Nephron progenitor cell (in vitro differentiated cells): ENCODE measurements around the gene CEACAM18.

Experiments used
- DNase-seq: peaks from one replicate; pipeline ENCODE4 v3.0.0; 2021
- H3K27ac Mint-ChIP-seq: 2 replicates; pipeline ENCODE4 v1.8.0; 2021; ENCODE audit warnings: mild to moderate bottlenecking, moderate library complexity, mixed read lengths
- H3K27me3 Mint-ChIP-seq: 2 replicates; pipeline ENCODE4 v1.8.0; 2021; ENCODE audit warnings: mild to moderate bottlenecking, low read depth, mixed read lengths; ENCODE audit not compliant: poor library complexity
- H3K36me3 Mint-ChIP-seq: 2 replicates; pipeline ENCODE4 v1.8.0; 2021; ENCODE audit warnings: low read depth, mixed read lengths
- H3K4me1 Mint-ChIP-seq: 2 replicates; pipeline ENCODE4 v1.8.0; 2021; ENCODE audit warnings: mixed read lengths
- H3K4me3 Mint-ChIP-seq: 2 replicates; pipeline ENCODE4 v1.8.0; 2021; ENCODE audit warnings: mild to moderate bottlenecking, moderate library complexity, mixed read lengths
- H3K9me3 Mint-ChIP-seq: 2 replicates; pipeline ENCODE4 v1.8.0; 2021; ENCODE audit warnings: mild to moderate bottlenecking, moderate library complexity, mixed read lengths
- TF ChIP-seq, protein P1 (sequence below): fragments of 200-600 bp; sonication (generic); IDR thresholded peaks from 2 replicates; pipeline ENCODE4 v1.5.0; 2021; ENCODE audit warnings: antibody characterized with exemption

CEACAM18 gene

GRCh38 chr19:51471527-51471926 is 6.8 kb upstream of the CEACAM18 start:
- TF ChIP-seq, protein P1, sequence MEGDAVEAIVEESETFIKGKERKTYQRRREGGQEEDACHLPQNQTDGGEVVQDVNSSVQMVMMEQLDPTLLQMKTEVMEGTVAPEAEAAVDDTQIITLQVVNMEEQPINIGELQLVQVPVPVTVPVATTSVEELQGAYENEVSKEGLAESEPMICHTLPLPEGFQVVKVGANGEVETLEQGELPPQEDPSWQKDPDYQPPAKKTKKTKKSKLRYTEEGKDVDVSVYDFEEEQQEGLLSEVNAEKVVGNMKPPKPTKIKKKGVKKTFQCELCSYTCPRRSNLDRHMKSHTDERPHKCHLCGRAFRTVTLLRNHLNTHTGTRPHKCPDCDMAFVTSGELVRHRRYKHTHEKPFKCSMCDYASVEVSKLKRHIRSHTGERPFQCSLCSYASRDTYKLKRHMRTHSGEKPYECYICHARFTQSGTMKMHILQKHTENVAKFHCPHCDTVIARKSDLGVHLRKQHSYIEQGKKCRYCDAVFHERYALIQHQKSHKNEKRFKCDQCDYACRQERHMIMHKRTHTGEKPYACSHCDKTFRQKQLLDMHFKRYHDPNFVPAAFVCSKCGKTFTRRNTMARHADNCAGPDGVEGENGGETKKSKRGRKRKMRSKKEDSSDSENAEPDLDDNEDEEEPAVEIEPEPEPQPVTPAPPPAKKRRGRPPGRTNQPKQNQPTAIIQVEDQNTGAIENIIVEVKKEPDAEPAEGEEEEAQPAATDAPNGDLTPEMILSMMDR, result no peak
- peaks cover 8% of the 10 kb centered on the region for H3K27me3 Mint-ChIP-seq
- peaks cover 22% of the 10 kb centered on the region for H3K9me3 Mint-ChIP-seq

GRCh38 chr19:51472607-51473006 is 5.7 kb upstream of the CEACAM18 start:
- Mint-ChIP-seq H3K36me3 (no peaks in the 10 kb centered on the region), H3K27me3 (peaks cover 2% of the 10 kb centered on the region), H3K4me1 (no peaks in the 10 kb centered on the region), H3K9me3 (peaks cover 30% of the 10 kb centered on the region), H3K4me3 (no peak overlapping the region), H3K27ac (no peak overlapping the region)
- TF ChIP-seq, protein P1, result no peak
- no peak for DNase-seq

More at GRCh38 chr19:51471527-51471926, 6.8 kb upstream of the CEACAM18 start:
- no peak overlapping the region for H3K4me3 Mint-ChIP-seq
- no peaks in the 10 kb centered on the region for H3K4me1 Mint-ChIP-seq
- H3K27ac Mint-ChIP-seq, result no peak overlapping the region
- H3K36me3 Mint-ChIP-seq, result no peaks in the 10 kb centered on the region
- DNase-seq, result no peak

GRCh38 chr19:51473009-51473707 is 5.2 kb upstream of the CEACAM18 start:
- Mint-ChIP-seq H3K4me3 (no peak overlapping the region), H3K9me3 (peaks cover 34% of the 10 kb centered on the region), H3K4me1 (no peaks in the 10 kb centered on the region), H3K36me3 (no peaks in the 10 kb centered on the region), H3K27me3 (peaks cover 2% of the 10 kb centered on the region), H3K27ac (no peak overlapping the region)
- DNase-seq, result peak; percentile 77
- TF ChIP-seq, protein P1, result peak; percentile 73

DNA sequence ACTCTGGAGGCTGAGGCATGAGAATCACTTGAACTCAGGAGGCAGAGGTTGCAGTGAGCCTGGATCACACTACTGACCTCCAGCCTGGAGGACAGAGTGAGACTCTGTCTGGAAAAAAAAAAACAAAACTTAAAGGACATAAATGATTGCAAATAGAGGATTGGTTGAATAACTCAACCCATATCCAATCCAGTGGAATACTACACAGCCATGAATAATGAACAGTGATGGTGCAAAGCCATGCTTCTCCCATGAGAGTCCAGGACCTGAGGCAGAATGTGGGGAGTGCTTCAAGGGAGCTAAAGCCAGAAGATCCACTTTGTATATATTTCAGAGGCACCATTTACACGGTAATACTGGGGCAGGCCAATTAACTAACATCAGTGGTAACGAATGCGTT is 2.2 kb upstream of the CEACAM18 start:
- Mint-ChIP-seq H3K27ac (no peak overlapping the region), H3K36me3 (no peaks in the 10 kb centered on the region), H3K4me1 (no peaks in the 10 kb centered on the region), H3K9me3 (peaks cover 53% of the 10 kb centered on the region), H3K4me3 (no peak overlapping the region), H3K27me3 (peaks cover 2% of the 10 kb centered on the region)
- DNase-seq, result no peak
- TF ChIP-seq, protein P1, result no peak

GRCh38 chr19:51477344-51477743 is 995 bp upstream of the CEACAM18 start:
- Mint-ChIP-seq H3K4me3 (no peak overlapping the region), H3K9me3 (peaks cover 65% of the 10 kb centered on the region)
- TF ChIP-seq, protein P1, result no peak

More at GRCh38 chr19:51477344-51477743, 995 bp upstream of the CEACAM18 start:
- Mint-ChIP-seq H3K36me3 (no peaks in the 10 kb centered on the region), H3K27ac (no peak overlapping the region), H3K4me1 (no peaks in the 10 kb centered on the region), H3K27me3 (peaks cover 2% of the 10 kb centered on the region)
- no peak for DNase-seq
